Mucosa of gallbladder (tissue), 1 donor: ENCODE results near the gene NENF. TPM values are rescaled to one million over a fixed set of nuclear protein-coding genes. Genes with fewer than 3 reads are reported as not detected.
"Not testable (repeated sequence)": the region's sequence is repeated elsewhere in the genome, so short reads cannot be mapped to it uniquely, and the experiment has no call there.

Source experiments
- DNase-seq: peaks from one replicate; pipeline ENCODE4 v3.0.0-alpha.2; 2020; ENCODE audit warnings: low spot score
- total RNA-seq: library from RNA; stranded (reverse); gene quantifications from one replicate; pipeline ENCODE4 v1.2.1, GENCODE V29; 2021
- donor health status: DM: no; HTN: no; CAD: no.

NENF gene
- total RNA-seq, 1 donor from 2014 or later, result 64.3 TPM

- DNase-seq, result no peak
Measured at GRCh38 chr1:212459656-212460055, 26.9 kb downstream of the NENF start.

GRCh38 chr1:212460376-212460775 lies 27.7 kb downstream of the NENF start:
- no peak for DNase-seq

GRCh38 chr1:212461916-212462660 lies 29.4 kb downstream of the NENF start:
- no peak for DNase-seq

GRCh38 chr1:212463565-212464285 lies 31.0 kb downstream of the NENF start:
- DNase-seq, result no peak

GRCh38 chr1:212465311-212465710 lies 32.6 kb downstream of the NENF start:
- no peak for DNase-seq

GRCh38 chr1:212466437-212466836 lies 33.7 kb downstream of the NENF start:
- DNase-seq, result no peak

- no peak for DNase-seq
Measured at GRCh38 chr1:212466898-212467650, 34.4 kb downstream of the NENF start.

GRCh38 chr1:212467843-212468482 lies 35.2 kb downstream of the NENF start:
- no peak for DNase-seq

- DNase-seq, result peak; percentile 82
Measured at GRCh38 chr1:212470059-212470458, 37.3 kb downstream of the NENF start.

GRCh38 chr1:212471286-212471685 lies 38.6 kb downstream of the NENF start:
- no peak for DNase-seq

- no peak for DNase-seq
Measured at GRCh38 chr1:212471891-212472675, 39.4 kb downstream of the NENF start.

GRCh38 chr1:212473729-212474128 lies 41.0 kb downstream of the NENF start:
- DNase-seq, result no peak

GRCh38 chr1:212475151-212475550 lies 42.4 kb downstream of the NENF start:
- no peak for DNase-seq

GRCh38 chr1:212475831-212476230 lies 43.1 kb downstream of the NENF start:
- not testable (repeated sequence) for DNase-seq

GRCh38 chr1:212477014-212477679 lies 44.4 kb downstream of the NENF start:
- peak; percentile 89 for DNase-seq

GRCh38 chr1:212477680-212478466 lies 45.2 kb downstream of the NENF start:
- no peak for DNase-seq

- DNase-seq, result no peak
Measured at GRCh38 chr1:212478467-212479025, 45.8 kb downstream of the NENF start.

GRCh38 chr1:212479188-212479587 lies 46.5 kb downstream of the NENF start:
- no peak for DNase-seq

GRCh38 chr1:212480711-212481437 lies 48.2 kb downstream of the NENF start:
- not testable (repeated sequence) for DNase-seq
